Measurements from ENCODE around the gene HERPUD1.

GRCh38 chr16:56907401-56907800 lies 24.5 kb upstream of the HERPUD1 start:
- no peak for TF ChIP-seq CTCF (IDR thresholded peaks at IDR 0.05)
- TF ChIP-seq POLR2A (IDR thresholded peaks at IDR 0.05) = no peak

Measured in uterus (tissue), 2 donors.